A204.1 (cell line): Measurements from ENCODE around the gene KCNMA1.

ENCODE experiments used
- FAIRE-seq: peaks from 2 replicates; lab custom pipeline; 2012; peaks lifted over from hg19 to GRCh38; lab: Jason Lieb, UNC

The KCNMA1 gene

GRCh38 chr10:77291596-77292505 lies 345.8 kb downstream of the KCNMA1 start:
- FAIRE-seq = no peak

- no peak for FAIRE-seq
These were observed 347.0 kb downstream of the KCNMA1 start for GRCh38 chr10:77290528-77291155.

GRCh38 chr10:77289790-77290189 lies 347.8 kb downstream of the KCNMA1 start:
- no peak for FAIRE-seq

GRCh38 chr10:77289027-77289501 lies 348.5 kb downstream of the KCNMA1 start:
- no peak for FAIRE-seq

- no peak for FAIRE-seq
These were observed 349.9 kb downstream of the KCNMA1 start for GRCh38 chr10:77287647-77288120.

- FAIRE-seq = no peak
These were observed 350.8 kb downstream of the KCNMA1 start for GRCh38 chr10:77286531-77287508.

GRCh38 chr10:77285529-77286182 lies 352.0 kb downstream of the KCNMA1 start:
- FAIRE-seq = no peak

- FAIRE-seq = no peak
These were observed 352.8 kb downstream of the KCNMA1 start for GRCh38 chr10:77284797-77285196.

- no peak for FAIRE-seq
These were observed 354.3 kb downstream of the KCNMA1 start for GRCh38 chr10:77283326-77283725.

GRCh38 chr10:77282163-77282562 lies 355.4 kb downstream of the KCNMA1 start:
- FAIRE-seq = no peak

- FAIRE-seq = no peak
These were observed 355.9 kb downstream of the KCNMA1 start for GRCh38 chr10:77281719-77282118.

- no peak for FAIRE-seq
These were observed 358.4 kb downstream of the KCNMA1 start for GRCh38 chr10:77279207-77279606.

GRCh38 chr10:77274046-77274795 lies 363.4 kb downstream of the KCNMA1 start:
- FAIRE-seq = no peak

- FAIRE-seq = no peak
These were observed 368.4 kb downstream of the KCNMA1 start for GRCh38 chr10:77269163-77269562.

GRCh38 chr10:77268721-77269120 lies 368.9 kb downstream of the KCNMA1 start:
- no peak for FAIRE-seq

- no peak for FAIRE-seq
These were observed 369.6 kb downstream of the KCNMA1 start for GRCh38 chr10:77267703-77268675.

GRCh38 chr10:77266242-77266641 lies 371.4 kb downstream of the KCNMA1 start:
- FAIRE-seq = no peak

GRCh38 chr10:77264527-77264926 lies 373.1 kb downstream of the KCNMA1 start:
- no peak for FAIRE-seq

- FAIRE-seq = no peak
These were observed 373.5 kb downstream of the KCNMA1 start for GRCh38 chr10:77264107-77264506.

GRCh38 chr10:77263700-77264099 lies 373.9 kb downstream of the KCNMA1 start:
- FAIRE-seq = no peak
